T-cell (primary cell): ENCODE data around the gene USP30. TPM values are rescaled to one million over a fixed set of nuclear protein-coding genes. Genes with fewer than 3 reads are reported as not detected.
"Not testable (repeated sequence)": the region's sequence is repeated elsewhere in the genome, so short reads cannot be mapped to it uniquely, and the experiment has no call there.

Experiments used
- ATAC-seq, 4 experiments: fragments of 200-7000 bp in 3 of 4; fragments of 150-1000 bp in 1 of 4; cut with Tn5 transposase; replicated peaks in 1 of 4; 1 replicate in 3 of 4; 2 replicates in 1 of 4; pipeline ENCODE4 v1.10.0; 2021; ENCODE audit warnings: moderate library complexity in 3 of 4, mild to moderate bottlenecking in 2 of 4, moderate number of reproducible peaks in 1 of 4
- CTCF ChIA-PET, 2 donors: fragments of 300-600 bp; sonication (Branson Sonifier 250); formaldehyde crosslinking; loops; one replicate each; lab custom pipeline; 2022; ENCODE audit warnings: antibody characterized with exemption in 2 of 2; lab: Charles Lee
- POLR2A ChIA-PET, 2 donors: fragments of 300-600 bp; sonication (Branson Sonifier 250); formaldehyde crosslinking; loops; one replicate each; lab custom pipeline; 2022; ENCODE audit warnings: antibody characterized with exemption in 2 of 2; lab: Charles Lee
- DNase-seq, 35 experiments: peaks; one replicate each; pipeline versions ENCODE4 v3.0.0 to v3.0.0-alpha.2; 2013 to 2023
- H3K27ac ChIP-seq: one replicate; pipeline ENCODE4 v1.5.1; 2013; ENCODE audit warnings: low read length
- H3K27me3 ChIP-seq, 2 experiments: replicated peaks in 1 of 2; 1 replicate in 1 of 2; 2 replicates in 1 of 2; pipeline versions ENCODE4 v1.6.1 to v1.7.0; 2013; ENCODE audit warnings: low read length in 1 of 2, mixed read lengths in 1 of 2; ENCODE audit not compliant: control insufficient read depth in 2 of 2, insufficient read depth in 2 of 2; ENCODE audit errors: extremely low read depth in 1 of 2
- H3K36me3 ChIP-seq, 2 donors: 1 replicate in 1 of 2; 2 replicates in 1 of 2; pipeline versions ENCODE4 v1.6.1 to v1.7.0; 2013; ENCODE audit warnings: low read length in 1 of 2; ENCODE audit not compliant: control insufficient read depth in 2 of 2, insufficient read depth in 1 of 2; ENCODE audit errors: extremely low read depth in 1 of 2
- H3K4me1 ChIP-seq, 2 experiments: 1 replicate in 1 of 2; 2 replicates in 1 of 2; pipeline versions ENCODE4 v1.6.1 to v1.7.0; 2013; ENCODE audit warnings: low read length in 2 of 2, mixed read lengths in 1 of 2; ENCODE audit not compliant: insufficient read depth in 2 of 2, control insufficient read depth in 1 of 2; ENCODE audit errors: extremely low read depth in 1 of 2
- H3K4me3 ChIP-seq, 2 donors: 1 replicate in 1 of 2; 2 replicates in 1 of 2; pipeline versions ENCODE4 v1.5.1 to v1.7.0; 2013; ENCODE audit warnings: mild to moderate bottlenecking in 2 of 2, low read length in 1 of 2, moderate library complexity in 1 of 2; ENCODE audit not compliant: control insufficient read depth in 1 of 2; ENCODE audit errors: extremely low read depth in 1 of 2
- H3K9me3 ChIP-seq: 2 replicates; pipeline ENCODE4 v1.7.0; 2013
- H3K27ac Mint-ChIP-seq, 2 donors: one replicate each; pipeline ENCODE4 v1.8.0; 2020 to 2021; ENCODE audit warnings: mild to moderate bottlenecking in 2 of 2, mixed read lengths in 2 of 2
- H3K27me3 Mint-ChIP-seq, 2 donors: one replicate each; pipeline ENCODE4 v1.8.0; 2021 to 2022; ENCODE audit warnings: mixed read lengths in 2 of 2
- H3K36me3 Mint-ChIP-seq: one replicate; pipeline ENCODE4 v1.8.0; 2021; ENCODE audit warnings: mixed read lengths
- H3K4me1 Mint-ChIP-seq, 3 donors: one replicate each; pipeline ENCODE4 v1.8.0; 2020 to 2022; ENCODE audit warnings: mixed read lengths in 3 of 3, mild to moderate bottlenecking in 1 of 3
- H3K4me3 Mint-ChIP-seq, 3 donors: one replicate each; pipeline ENCODE4 v1.8.0; 2020 to 2022; ENCODE audit warnings: mild to moderate bottlenecking in 3 of 3, mixed read lengths in 3 of 3, moderate library complexity in 3 of 3
- H3K9me3 Mint-ChIP-seq, 3 donors: one replicate each; pipeline ENCODE4 v1.8.0; 2020 to 2022; ENCODE audit warnings: mixed read lengths in 3 of 3
- WGBS: methylation state at CpG from one replicate; pipeline ENCODE4 v1.1.5; 2013; ENCODE audit warnings: missing lambda C conversion rate; ENCODE audit not compliant: insufficient coverage; 5-methylcytosine and 5-hydroxymethylcytosine counted together
- total RNA-seq, 35 experiments: library from RNA in 6 of 35; stranded (reverse) in 6 of 35; fragments of 120-200 nt in 1 of 35; gene quantifications; one replicate each; pipeline versions ENCODE4 v1.2.1 to v1.2.4 and lab custom pipeline; 2013 to 2026

The USP30 gene
- total RNA-seq, 5 donors from 2014 or later (not counting 1 experiment from before 2014, with no cell fraction given) = 9.8 to 20.9 (median 13.9) TPM

GRCh38 chr12:109016978-109017377 lies 35.4 kb upstream of the USP30 start:
- POLR2A ChIA-PET = no interaction called here
- DNase-seq (no peak), ATAC-seq (no peak)
- Mint-ChIP-seq H3K36me3 (no peaks in the 10 kb centered on the region), H3K27me3 (peaks cover 36 to 42% of the 10 kb centered on the region in 2 donors), H3K4me3 (no peak overlapping the region), H3K4me1 (peaks cover 0 to 4% (median 4%) of the 10 kb centered on the region in 3 donors), H3K9me3 (no peaks in the 10 kb centered on the region), H3K27ac (no peak overlapping the region)
- no peaks in the 10 kb centered on the region for H3K9me3 ChIP-seq
- no peak overlapping the region for H3K27ac ChIP-seq
- CTCF ChIA-PET = no interaction called here
- no peak overlapping the region for H3K4me3 ChIP-seq
- H3K4me1 ChIP-seq = peaks cover 0 to 5% of the 10 kb centered on the region in 2 experiments
- H3K27me3 ChIP-seq = peaks cover 3 to 38% of the 10 kb centered on the region in 2 experiments
- H3K36me3 ChIP-seq = no peaks in the 10 kb centered on the region
- 81% methylated on average over 4 of the region's 6 CpGs for WGBS

- H3K27ac ChIP-seq = no peak overlapping the region
- no peak for ATAC-seq
- peaks cover 46 to 47% of the 10 kb centered on the region in 2 donors for H3K27me3 Mint-ChIP-seq
- peaks cover 3 to 41% of the 10 kb centered on the region in 2 experiments for H3K27me3 ChIP-seq
- CTCF ChIA-PET = interaction anchor here in 1 of 2 donors (0.7 kb wide), 1 partner anchor 119 kb away, joined by 3 read pairs; no protein-coding TSS in a partner anchor
- peaks cover 0 to 5% of the 10 kb centered on the region in 2 experiments for H3K4me1 ChIP-seq
- 73% methylated on average over 4 of the region's 4 CpGs for WGBS
- no peaks in the 10 kb centered on the region for H3K9me3 Mint-ChIP-seq
- no peak for DNase-seq
- no peak overlapping the region for H3K4me3 ChIP-seq
- no peaks in the 10 kb centered on the region for H3K9me3 ChIP-seq
- no peak overlapping the region for H3K27ac Mint-ChIP-seq
- peaks cover 0 to 4% (median 4%) of the 10 kb centered on the region in 3 donors for H3K4me1 Mint-ChIP-seq
- POLR2A ChIA-PET = no interaction called here
- no peaks in the 10 kb centered on the region for H3K36me3 Mint-ChIP-seq
- no peaks in the 10 kb centered on the region for H3K36me3 ChIP-seq
- no peak overlapping the region for H3K4me3 Mint-ChIP-seq
Measured at GRCh38 chr12:109018296-109018695, 34.1 kb upstream of the USP30 start.

GRCh38 chr12:109020146-109020795 lies 32.1 kb upstream of the USP30 start:
- Histone ChIP-seq H3K4me3 (no peak overlapping the region), H3K36me3 (no peaks in the 10 kb centered on the region), H3K4me1 (peaks cover 0 to 5% of the 10 kb centered on the region in 2 experiments), H3K27me3 (peaks cover 3 to 37% of the 10 kb centered on the region in 2 experiments), H3K9me3 (no peaks in the 10 kb centered on the region), H3K27ac (no peak overlapping the region)
- Mint-ChIP-seq H3K9me3 (no peaks in the 10 kb centered on the region), H3K4me1 (peaks cover 0 to 4% (median 4%) of the 10 kb centered on the region in 3 donors), H3K4me3 (no peak overlapping the region), H3K36me3 (no peaks in the 10 kb centered on the region), H3K27ac (no peak overlapping the region), H3K27me3 (peaks cover 39 to 43% of the 10 kb centered on the region in 2 donors)
- WGBS = 92% methylated on average over 3 of the region's 7 CpGs
- ChIA-PET CTCF (no interaction called here), POLR2A (no interaction called here)
- DNase-seq (no peak), ATAC-seq (no peak)

- no peaks in the 10 kb centered on the region for H3K9me3 ChIP-seq
- ChIA-PET CTCF (no interaction called here), POLR2A (no interaction called here)
- H3K4me3 Mint-ChIP-seq = no peak within 1 kb of the TSS
- H3K36me3 ChIP-seq = no peaks in the 10 kb centered on the region
- H3K27me3 Mint-ChIP-seq = peaks cover 39 to 41% of the 10 kb centered on the region in 2 donors
- H3K27ac Mint-ChIP-seq = no peak within 1 kb of the TSS
- WGBS = 10% methylated on average over 28 of the region's 30 CpGs
- DNase-seq (peak in 22 of 35 experiments; percentile 1 to 30 (median 3)), ATAC-seq (peak in 1 of 4 experiments; percentile 36)
- no peaks in the 10 kb centered on the region for H3K36me3 Mint-ChIP-seq
- no peak within 1 kb of the TSS for H3K27ac ChIP-seq
- peaks cover 0 to 4% (median 4%) of the 10 kb centered on the region in 3 donors for H3K4me1 Mint-ChIP-seq
- H3K4me1 ChIP-seq = peaks cover 0 to 5% of the 10 kb centered on the region in 2 experiments
- no peak within 1 kb of the TSS for H3K4me3 ChIP-seq
- H3K9me3 Mint-ChIP-seq = no peaks in the 10 kb centered on the region
- H3K27me3 ChIP-seq = peaks cover 3 to 32% of the 10 kb centered on the region in 2 experiments
Measured at GRCh38 chr12:109020796-109021380, 31.5 kb upstream of the USP30 start, which contains the start of gene SVOP. TSS of gene SVOP (minus strand) at chr12:109021068. CDS start at chr12:109020868, 200 bp downstream.

- Mint-ChIP-seq H3K4me1 (no peaks in the 10 kb centered on the region), H3K4me3 (no peak overlapping the region), H3K27me3 (peaks cover 18 to 20% of the 10 kb centered on the region in 2 donors), H3K9me3 (no peaks in the 10 kb centered on the region), H3K36me3 (no peaks in the 10 kb centered on the region), H3K27ac (no peak overlapping the region)
- ChIA-PET POLR2A (interaction anchor here in 1 of 2 donors (0.6 kb wide), 1 partner anchor 87 kb away, joined by 4 read pairs; no protein-coding TSS in a partner anchor), CTCF (no interaction called here)
- ATAC-seq (no peak), DNase-seq (no peak)
- Histone ChIP-seq H3K4me1 (no peaks in the 10 kb centered on the region), H3K27ac (no peak overlapping the region), H3K36me3 (no peaks in the 10 kb centered on the region), H3K27me3 (peaks cover 0 to 14% of the 10 kb centered on the region in 2 experiments), H3K4me3 (no peak overlapping the region), H3K9me3 (no peaks in the 10 kb centered on the region)
- no CpG with 5 or more reads among the region's 1 CpG for WGBS
Measured at GRCh38 chr12:109027767-109028166, 24.6 kb upstream of the USP30 start.

- CTCF ChIA-PET, H3K27me3 ChIP-seq, H3K4me3 ChIP-seq, H3K4me1 Mint-ChIP-seq, H3K4me1 ChIP-seq, ATAC-seq, DNase-seq, H3K27ac ChIP-seq, H3K4me3 Mint-ChIP-seq, H3K36me3 ChIP-seq, H3K9me3 Mint-ChIP-seq, H3K27ac Mint-ChIP-seq, H3K9me3 ChIP-seq, H3K36me3 Mint-ChIP-seq: not testable (repeated sequence)
- POLR2A ChIA-PET = interaction anchor here in 1 of 2 donors (0.6 kb wide), 1 partner anchor 86 kb away, joined by 4 read pairs; no protein-coding TSS in a partner anchor
- 50% methylated on average over 1 of the region's 3 CpGs for WGBS
- H3K27me3 Mint-ChIP-seq = peaks cover 13 to 20% of the 10 kb centered on the region in 2 donors
Measured at GRCh38 chr12:109028624-109029023, 23.8 kb upstream of the USP30 start.
